ENCODE data around the gene ITFG1. TPM values are rescaled to one million over a fixed set of nuclear protein-coding genes. Genes with fewer than 3 reads are reported as not detected.

ITFG1 gene
- total and polyA plus RNA-seq, 9 of the 15 experiments (the other 6 are each of a cell fraction or from before 2014, with no cell fraction given): 17.1 to 83.5 (median 35.8) TPM

GRCh38 chr16:47392081-47392480 lies 68.8 kb downstream of the ITFG1 start (continued):
- TF ChIP-seq MNT (conservative IDR thresholded peaks at IDR 0.05): 0 out of 4 replicates have a peak, but pooled peaks of 1 of the 2 experiments have one; percentile 40
- TF ChIP-seq, protein P1, sequence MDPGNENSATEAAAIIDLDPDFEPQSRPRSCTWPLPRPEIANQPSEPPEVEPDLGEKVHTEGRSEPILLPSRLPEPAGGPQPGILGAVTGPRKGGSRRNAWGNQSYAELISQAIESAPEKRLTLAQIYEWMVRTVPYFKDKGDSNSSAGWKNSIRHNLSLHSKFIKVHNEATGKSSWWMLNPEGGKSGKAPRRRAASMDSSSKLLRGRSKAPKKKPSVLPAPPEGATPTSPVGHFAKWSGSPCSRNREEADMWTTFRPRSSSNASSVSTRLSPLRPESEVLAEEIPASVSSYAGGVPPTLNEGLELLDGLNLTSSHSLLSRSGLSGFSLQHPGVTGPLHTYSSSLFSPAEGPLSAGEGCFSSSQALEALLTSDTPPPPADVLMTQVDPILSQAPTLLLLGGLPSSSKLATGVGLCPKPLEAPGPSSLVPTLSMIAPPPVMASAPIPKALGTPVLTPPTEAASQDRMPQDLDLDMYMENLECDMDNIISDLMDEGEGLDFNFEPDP (CRISPR knock-in tag; IDR thresholded peaks at IDR 0.05): no peak
- peak; percentile 91 for TF ChIP-seq NBN (IDR thresholded peaks at IDR 0.05; ENCODE audit: low read depth)
- peak; percentile 38 for TF ChIP-seq ZFP36 (IDR thresholded peaks at IDR 0.05; ENCODE audit: low read depth, low read length, partially characterized antibody)
- TF ChIP-seq SIX5 (IDR thresholded peaks at IDR 0.05; ENCODE audit: borderline replicate concordance in 1 of 2, insufficient read depth in 1 of 2, low read depth in 1 of 2, low read length in 2 of 2): no peak
- TF ChIP-seq FOXA3 (CRISPR knock-in tag; conservative IDR thresholded peaks at IDR 0.05 in 1 of 2, IDR thresholded peaks at IDR 0.05 in 1 of 2): peak; percentile 79 to 90
- peak; percentile 29 for TF ChIP-seq MEIS2 (IDR thresholded peaks at IDR 0.05; ENCODE audit: partially characterized antibody)
- TF ChIP-seq, protein P2, sequence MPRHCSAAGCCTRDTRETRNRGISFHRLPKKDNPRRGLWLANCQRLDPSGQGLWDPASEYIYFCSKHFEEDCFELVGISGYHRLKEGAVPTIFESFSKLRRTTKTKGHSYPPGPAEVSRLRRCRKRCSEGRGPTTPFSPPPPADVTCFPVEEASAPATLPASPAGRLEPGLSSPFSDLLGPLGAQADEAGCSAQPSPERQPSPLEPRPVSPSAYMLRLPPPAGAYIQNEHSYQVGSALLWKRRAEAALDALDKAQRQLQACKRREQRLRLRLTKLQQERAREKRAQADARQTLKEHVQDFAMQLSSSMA (CRISPR knock-in tag; IDR thresholded peaks at IDR 0.05): no peak
- TF ChIP-seq SMARCE1 (IDR thresholded peaks at IDR 0.05): peak; percentile 91
- TF ChIP-seq KDM1A (IDR thresholded peaks at IDR 0.05): peak in 1 of 2 experiments; percentile 63; a peak in 2 of 4 replicates
- no peak for TF ChIP-seq CREB5 (CRISPR knock-in tag; IDR thresholded peaks at IDR 0.05)
- no peak for TF ChIP-seq KAT8 (IDR thresholded peaks at IDR 0.05; ENCODE audit: low read depth)
- TF ChIP-seq SAFB2 (IDR thresholded peaks at IDR 0.05; ENCODE audit: borderline replicate concordance, low read depth, low read length, severe bottlenecking): no peak
- TF ChIP-seq XRCC4 (IDR thresholded peaks at IDR 0.05; ENCODE audit: extremely low read depth, insufficient read depth, insufficient read length): no peak
- TF ChIP-seq, protein P3, sequence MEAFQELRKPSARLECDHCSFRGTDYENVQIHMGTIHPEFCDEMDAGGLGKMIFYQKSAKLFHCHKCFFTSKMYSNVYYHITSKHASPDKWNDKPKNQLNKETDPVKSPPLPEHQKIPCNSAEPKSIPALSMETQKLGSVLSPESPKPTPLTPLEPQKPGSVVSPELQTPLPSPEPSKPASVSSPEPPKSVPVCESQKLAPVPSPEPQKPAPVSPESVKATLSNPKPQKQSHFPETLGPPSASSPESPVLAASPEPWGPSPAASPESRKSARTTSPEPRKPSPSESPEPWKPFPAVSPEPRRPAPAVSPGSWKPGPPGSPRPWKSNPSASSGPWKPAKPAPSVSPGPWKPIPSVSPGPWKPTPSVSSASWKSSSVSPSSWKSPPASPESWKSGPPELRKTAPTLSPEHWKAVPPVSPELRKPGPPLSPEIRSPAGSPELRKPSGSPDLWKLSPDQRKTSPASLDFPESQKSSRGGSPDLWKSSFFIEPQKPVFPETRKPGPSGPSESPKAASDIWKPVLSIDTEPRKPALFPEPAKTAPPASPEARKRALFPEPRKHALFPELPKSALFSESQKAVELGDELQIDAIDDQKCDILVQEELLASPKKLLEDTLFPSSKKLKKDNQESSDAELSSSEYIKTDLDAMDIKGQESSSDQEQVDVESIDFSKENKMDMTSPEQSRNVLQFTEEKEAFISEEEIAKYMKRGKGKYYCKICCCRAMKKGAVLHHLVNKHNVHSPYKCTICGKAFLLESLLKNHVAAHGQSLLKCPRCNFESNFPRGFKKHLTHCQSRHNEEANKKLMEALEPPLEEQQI (IDR thresholded peaks at IDR 0.05): peak; percentile 69; the same call in 1 of the 2 replicates
- TF ChIP-seq PHTF2 (CRISPR knock-in tag; IDR thresholded peaks at IDR 0.05): no peak
- TF ChIP-seq TAL1 (IDR thresholded peaks at IDR 0.05): peak; percentile 29; the same call in 1 of the 2 replicates
- no peak for TF ChIP-seq ZNF140 (CRISPR knock-in tag; IDR thresholded peaks at IDR 0.05)
- TF ChIP-seq CTBP1 (IDR thresholded peaks at IDR 0.05; ENCODE audit: borderline replicate concordance): peak; percentile 81
- peak; percentile 33; the same call in 1 of the 2 replicates for TF ChIP-seq ZBTB1 (CRISPR knock-in tag; IDR thresholded peaks at IDR 0.05; ENCODE audit: borderline replicate concordance, low read depth)
- TF ChIP-seq ZNF384 (IDR thresholded peaks at IDR 0.05; ENCODE audit: low read depth, low read length): peak; percentile 65
- TF ChIP-seq IFI16 (CRISPR knock-in tag; IDR thresholded peaks at IDR 0.05): no peak
